22Rv1 (cell line): Measurements from ENCODE around the gene TMEM200C.

Source experiments
- H3K27ac ChIP-seq: fragments of 450-650 bp; 2 replicates; pipeline ENCODE4 v1.5.1; 2017
- ZFX ChIP-seq: fragments of 450-650 bp; IDR thresholded peaks from 2 replicates; pipeline ENCODE4 v1.6.1; 2017; ENCODE audit warnings: antibody characterized with exemption, borderline replicate concordance
- TF ChIP-seq, protein P1 (sequence below): fragments of 450-650 bp; IDR thresholded peaks from 2 replicates; pipeline ENCODE4 v1.5.1; 2017; ENCODE audit warnings: mild to moderate bottlenecking

TMEM200C gene

DNA sequence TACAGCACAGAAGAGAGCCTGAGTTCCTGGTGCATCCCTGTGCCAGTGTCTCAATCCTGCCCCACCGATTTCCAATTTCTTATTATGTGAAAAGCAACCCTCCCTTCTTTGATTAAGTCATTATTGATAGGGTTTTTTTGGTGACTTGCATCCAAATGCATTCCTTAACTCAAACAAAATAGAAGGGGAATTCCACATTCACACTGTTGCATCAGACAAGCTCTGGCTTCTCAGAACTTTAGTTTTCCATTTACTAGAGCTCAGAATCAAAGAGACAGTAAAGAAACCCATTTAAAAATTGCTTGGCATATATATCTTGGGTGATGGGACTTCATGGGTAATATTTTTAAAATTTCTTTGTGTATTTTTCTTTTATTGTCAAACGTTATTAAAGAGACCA lies 13.8 kb upstream of the TMEM200C start:
- no peak overlapping the region for H3K27ac ChIP-seq
- TF ChIP-seq ZFX: no peak
- TF ChIP-seq, protein P1, sequence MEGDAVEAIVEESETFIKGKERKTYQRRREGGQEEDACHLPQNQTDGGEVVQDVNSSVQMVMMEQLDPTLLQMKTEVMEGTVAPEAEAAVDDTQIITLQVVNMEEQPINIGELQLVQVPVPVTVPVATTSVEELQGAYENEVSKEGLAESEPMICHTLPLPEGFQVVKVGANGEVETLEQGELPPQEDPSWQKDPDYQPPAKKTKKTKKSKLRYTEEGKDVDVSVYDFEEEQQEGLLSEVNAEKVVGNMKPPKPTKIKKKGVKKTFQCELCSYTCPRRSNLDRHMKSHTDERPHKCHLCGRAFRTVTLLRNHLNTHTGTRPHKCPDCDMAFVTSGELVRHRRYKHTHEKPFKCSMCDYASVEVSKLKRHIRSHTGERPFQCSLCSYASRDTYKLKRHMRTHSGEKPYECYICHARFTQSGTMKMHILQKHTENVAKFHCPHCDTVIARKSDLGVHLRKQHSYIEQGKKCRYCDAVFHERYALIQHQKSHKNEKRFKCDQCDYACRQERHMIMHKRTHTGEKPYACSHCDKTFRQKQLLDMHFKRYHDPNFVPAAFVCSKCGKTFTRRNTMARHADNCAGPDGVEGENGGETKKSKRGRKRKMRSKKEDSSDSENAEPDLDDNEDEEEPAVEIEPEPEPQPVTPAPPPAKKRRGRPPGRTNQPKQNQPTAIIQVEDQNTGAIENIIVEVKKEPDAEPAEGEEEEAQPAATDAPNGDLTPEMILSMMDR: no peak

DNA sequence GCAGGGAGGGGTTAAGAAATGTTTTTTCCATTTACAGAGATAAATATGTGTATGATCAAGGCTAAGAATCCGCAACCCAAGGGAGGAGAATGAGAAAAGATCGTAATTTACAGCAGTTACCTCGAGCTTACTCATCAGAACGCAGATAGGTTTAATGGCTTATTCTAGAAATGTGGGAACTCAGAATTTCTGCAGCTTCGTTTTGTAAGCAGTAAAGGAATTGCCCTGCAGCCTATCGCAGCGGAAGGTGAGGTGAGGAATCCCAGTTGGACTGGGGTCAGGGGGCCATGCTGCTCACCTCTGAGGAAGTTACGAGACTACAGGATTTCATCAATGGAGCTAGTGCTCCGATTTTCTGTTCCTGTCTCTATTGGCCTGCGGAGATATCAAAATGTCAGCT lies 8.1 kb upstream of the TMEM200C start:
- no peak overlapping the region for H3K27ac ChIP-seq
- TF ChIP-seq ZFX: no peak
- TF ChIP-seq, protein P1: no peak

DNA sequence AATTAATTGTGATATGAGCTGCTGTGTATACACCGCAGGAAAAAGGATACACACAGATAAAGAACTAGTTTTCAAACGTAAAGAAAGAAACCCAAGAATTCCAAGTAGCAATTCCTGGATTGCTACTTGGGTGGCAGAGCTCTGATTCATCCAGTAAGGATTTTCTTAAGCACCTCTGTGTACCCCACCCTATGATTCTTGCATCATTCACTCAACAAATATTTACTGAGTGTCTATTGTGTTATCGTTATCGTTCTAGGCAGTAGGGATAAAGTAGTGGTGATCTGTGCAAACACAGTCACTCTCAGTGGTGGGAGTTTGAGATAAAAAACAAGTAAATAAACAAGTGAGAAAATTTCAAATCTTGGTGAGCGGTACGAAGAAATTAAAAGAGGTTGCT lies 4.9 kb upstream of the TMEM200C start:
- no peak overlapping the region for H3K27ac ChIP-seq
- TF ChIP-seq ZFX: no peak
- TF ChIP-seq, protein P1: no peak

DNA sequence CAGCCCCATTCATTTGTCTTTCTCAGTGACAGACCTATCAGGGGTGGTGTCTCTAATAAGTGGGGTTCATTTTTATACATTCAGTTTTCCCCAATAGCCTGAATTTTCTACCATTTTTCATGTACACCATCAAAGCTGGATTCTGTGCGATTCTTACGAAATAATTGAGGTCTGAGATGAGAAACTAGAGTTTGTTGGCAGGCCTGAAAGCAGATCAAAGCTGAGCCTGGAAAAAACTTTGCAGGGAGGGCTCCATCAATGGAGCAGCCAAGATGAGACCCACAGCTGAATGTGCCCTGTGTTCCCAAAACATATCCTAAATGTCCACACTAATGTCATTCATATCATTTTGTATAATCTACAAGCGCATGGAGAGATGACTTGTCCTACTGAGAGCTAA lies 4.5 kb upstream of the TMEM200C start:
- H3K27ac ChIP-seq: no peak overlapping the region
- TF ChIP-seq, protein P1: no peak
- no peak for TF ChIP-seq ZFX

DNA sequence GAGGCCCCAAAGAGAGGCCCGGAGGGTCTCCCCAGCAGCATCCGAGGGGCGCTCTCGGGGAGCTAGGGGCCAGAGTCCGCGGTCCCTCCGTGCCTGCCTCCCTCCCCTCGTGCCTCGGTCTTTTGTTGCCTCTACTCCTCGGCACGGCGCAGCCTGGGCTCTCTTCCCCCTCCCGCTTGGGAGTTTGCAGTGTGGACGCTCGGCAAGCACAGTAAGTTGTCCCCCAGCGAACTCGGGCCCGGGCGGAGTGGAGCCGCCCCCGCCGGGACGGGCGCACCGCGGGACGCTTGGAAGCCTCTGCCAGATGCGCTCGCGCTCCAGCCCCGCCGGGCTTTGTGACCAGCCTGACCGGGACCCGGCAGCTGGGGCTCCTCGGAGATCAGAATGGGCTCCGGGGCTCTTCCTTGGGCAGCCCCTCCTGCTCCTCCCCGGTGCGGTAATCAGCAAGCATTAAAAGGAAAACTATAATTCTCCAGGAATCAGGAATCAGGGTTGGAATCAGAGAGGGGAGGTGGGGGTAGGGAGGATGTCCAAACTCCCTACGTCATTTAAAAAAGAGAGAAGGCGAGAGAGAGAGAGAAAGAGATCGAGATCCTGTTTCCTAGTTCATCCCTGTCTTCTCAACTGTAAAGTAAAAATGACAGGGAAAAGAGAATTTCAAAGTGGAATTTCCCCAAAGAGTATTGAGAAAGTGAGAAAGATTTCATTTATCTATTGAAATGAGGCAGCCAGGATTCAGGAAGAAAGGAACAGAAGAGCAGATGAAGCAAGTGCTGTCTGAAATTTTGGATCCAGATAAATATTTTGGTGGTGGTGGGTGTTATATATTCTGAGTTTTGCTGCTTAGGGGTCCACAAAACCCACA lies 786 bp upstream of the TMEM200C start:
- H3K27ac ChIP-seq: no peak overlapping the region
- TF ChIP-seq ZFX: no peak
- TF ChIP-seq, protein P1: no peak

DNA sequence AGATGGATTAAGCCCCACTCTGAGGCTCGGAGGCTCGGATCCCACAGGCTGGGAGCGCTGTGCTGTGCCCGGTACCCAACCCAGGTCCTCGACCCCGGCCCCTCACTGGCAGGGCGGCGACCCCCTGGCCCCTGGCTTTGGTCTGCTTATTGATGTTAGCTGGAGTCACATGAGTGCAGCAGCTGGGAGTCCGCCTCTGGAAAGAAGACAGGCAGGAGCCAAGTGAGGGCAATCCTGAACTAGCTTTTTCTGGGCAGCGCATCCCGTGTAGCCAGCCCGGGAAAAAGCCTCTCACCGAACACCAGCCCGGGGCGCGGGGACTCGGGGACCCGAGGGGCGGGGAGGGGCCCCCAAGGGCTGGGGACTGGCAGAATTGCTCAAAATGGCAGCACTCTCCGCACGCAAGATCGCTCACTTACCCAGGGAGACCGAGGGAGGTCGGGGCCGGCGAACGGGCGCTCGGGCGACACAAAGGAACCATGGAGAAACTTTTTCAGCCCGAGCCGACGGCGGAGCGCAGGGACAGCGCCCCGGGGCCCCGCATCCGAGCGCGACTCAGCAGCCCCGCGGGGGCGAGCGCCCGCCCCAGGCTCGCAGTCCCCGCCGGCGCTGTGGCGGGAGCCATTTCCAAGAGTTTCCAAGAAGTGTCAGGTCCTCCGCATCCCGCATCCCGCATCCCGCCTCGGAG lies 567 bp downstream of the TMEM200C start:
- no peak overlapping the region for H3K27ac ChIP-seq
- TF ChIP-seq, protein P1: no peak
- TF ChIP-seq ZFX: no peak
